HG02588 (cell line): Measurements from ENCODE around the gene ZNF443.
"Not testable (repeated sequence)": the region's sequence is repeated elsewhere in the genome, so short reads cannot be mapped to it uniquely, and the experiment has no call there.

Experiments
- ATAC-seq: cut with Tn5 transposase; IDR thresholded peaks from one replicate; pipeline ENCODE4 v1.9.1; 2021; ENCODE audit warnings: mild to moderate bottlenecking, moderate library complexity; ENCODE audit not compliant: unreplicated experiment

The ZNF443 gene

DNA sequence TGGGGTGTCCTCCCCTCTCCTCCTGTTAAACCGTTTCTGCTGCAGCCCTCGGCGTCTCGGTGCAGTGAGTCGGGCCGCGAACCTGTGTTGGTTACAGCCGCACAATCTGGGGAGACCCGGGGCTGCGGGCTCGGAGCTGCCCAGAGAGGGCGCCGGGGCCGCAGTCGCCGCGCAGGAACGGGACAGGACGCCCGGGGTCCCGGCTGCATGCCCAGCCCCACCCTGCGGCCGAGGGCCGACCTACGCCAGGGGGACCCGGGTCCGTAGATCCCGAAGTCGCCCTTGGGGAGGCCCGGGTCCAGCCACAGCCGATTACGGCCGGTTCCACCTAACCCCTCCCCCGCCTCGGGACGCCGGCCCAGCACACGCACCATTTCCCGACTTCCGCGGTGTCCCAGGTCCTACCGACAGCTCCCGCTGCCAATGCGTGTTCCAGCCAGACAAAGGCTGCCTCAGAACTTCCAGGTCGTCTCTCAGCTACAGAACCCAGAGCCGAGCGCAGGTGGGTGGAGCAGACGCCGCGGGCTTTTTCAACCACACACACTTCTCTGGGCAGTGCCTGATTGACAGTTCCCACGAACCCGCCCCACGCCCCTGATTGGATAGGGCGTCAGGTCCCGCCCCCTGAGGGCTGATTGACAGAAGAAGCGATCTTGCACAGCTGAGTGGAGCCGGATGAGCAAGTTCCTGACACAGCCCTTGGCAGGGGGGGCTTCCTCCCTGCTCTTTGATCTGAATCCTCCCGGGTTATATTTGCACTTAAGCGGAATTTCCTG is at the start of gene ZNF443:
Gene ZNF443, minus strand, starts transcription at position 481 of the 776 bp plus-strand sequence. Its CDS starts 107 bp downstream, at position 374.
- peak; percentile 93 for ATAC-seq

DNA sequence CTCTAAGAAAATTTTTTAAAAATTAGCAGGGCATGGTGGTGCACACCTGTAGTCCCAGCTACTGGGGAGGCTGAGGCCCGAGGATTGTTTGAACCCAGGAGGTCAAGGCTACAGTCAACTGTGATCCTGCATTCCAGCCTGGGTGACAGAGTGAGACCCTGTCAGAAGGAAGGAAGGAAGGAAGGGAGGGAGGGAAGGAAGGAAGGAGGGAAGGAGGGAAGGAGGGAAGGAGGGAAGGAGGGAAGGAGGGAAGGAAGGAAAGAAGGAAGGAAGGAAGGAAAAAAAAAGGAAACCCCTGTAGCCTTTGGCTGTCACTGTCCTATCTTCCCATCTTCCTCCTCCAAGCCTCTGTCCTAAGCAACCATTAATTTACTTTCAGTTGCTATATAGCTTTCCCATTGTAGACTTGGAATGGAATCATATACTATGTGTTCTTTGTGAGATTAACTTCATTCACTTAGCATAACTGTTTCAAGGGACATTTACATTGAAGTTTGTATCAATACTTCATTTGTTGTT is 45.5 kb upstream of the ZNF443 start:
- not testable (repeated sequence) for ATAC-seq

DNA sequence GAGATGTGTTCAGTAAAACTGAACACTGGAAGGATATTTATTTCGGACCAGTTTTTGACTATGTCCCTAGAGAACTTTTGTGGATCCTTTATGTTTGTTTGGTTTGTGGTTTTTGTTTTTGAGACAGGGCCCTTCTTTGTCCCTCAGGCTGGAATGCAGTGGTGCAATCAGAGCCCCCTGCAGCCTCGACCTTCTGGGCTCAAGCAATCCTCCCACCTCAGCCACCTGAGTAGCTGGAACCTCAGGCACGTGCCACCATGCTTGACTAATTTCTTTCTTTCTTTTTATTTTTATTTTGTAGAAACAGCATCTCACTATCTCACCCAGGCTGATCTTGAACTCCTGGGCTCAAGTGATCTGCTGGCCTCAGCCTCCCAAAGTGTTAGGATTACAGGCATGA is 44.8 kb upstream of the ZNF443 start:
- ATAC-seq, result no peak

DNA sequence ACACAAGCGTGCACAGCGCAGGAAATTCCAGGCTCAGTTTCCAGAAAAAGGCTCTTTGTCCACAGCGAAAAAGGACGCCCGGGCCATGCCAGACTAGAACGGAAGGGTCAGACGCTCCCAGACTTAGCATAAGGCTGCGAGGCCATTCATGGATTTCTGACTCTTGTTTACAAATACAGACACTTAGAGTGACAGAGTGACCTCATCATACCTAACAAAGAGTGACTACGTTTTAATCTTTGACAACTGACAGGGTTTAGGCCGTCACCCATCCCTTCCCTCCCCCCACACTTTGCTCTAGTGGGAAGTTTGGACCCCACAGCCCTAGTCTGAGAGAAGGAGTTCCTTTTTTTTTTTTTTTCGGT is 44.2 kb upstream of the ZNF443 start:
- no peak for ATAC-seq

DNA sequence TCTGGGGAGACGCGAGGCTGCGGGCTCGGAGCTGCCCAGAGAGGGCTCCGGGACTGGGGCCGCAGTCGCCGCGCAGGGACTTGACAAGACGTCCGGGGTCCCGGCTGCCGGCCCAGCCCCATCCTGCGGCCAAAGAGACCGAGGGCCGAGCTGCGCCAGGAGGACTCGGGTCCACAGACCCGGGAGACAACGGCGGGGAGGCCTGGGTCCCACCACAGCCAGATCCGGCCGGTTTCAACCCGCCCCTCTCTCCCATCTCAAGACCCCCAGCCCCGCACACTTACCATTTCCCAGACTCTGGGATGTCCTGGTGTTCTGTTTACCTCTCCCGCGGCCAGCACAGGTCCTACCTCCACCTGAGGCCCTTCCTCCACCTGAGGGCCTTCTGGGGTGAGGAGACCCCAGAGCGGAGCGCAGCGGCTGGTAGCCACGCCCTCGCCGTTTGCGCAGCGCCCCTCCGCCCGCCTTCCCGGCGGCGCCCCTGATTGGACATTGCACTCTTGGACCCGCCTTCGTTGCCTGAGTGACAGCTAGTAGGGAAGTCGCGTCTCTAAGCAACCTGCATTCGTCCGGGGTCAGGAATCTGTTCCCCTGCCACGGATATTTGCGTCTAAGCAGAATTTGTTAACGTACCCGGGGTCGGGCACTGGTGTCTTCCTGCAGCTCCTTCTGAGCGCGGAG is 43.7 kb upstream of the ZNF443 start, which contains the start of gene ZNF709:
Gene ZNF709, minus strand, starts transcription at position 446 of the 681 bp plus-strand sequence. Its CDS starts 159 bp downstream, at position 287.
- ATAC-seq, result peak; percentile 93

DNA sequence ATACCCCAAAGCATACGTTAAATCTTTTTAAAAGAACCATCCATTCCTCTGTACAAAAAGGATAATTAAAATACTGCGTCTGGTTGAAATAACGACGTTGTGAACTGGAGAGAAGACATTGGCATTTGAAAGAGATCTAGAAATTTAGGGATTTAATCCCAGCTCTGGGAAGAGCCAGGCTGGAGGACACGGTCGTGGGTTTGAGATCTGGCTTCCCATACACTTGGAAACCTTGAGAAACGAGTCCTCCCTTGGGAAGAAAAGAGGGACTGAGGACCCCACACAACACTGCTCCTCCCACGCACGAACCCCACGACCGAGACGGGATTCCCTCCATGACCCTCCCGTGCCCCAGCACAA is 43.2 kb upstream of the ZNF443 start:
- no peak for ATAC-seq

DNA sequence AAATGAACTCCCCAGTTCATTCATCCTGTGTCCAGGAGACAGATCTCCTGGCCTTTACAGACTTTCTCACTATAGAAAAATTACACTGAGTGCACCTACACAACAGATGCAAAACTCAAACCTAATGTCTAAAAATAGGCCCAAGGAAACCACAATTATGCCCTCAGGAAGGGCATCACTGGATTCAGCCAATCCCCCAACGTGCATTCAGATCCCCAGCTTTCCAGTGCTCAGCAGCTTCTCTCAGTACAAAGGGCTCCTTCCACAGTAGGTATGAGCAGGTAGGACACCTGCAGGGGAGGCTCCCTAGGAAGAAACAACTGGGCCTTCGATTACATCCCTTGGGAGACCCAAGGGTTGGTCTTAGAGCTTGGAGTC is 41.7 kb upstream of the ZNF443 start:
- no peak for ATAC-seq

DNA sequence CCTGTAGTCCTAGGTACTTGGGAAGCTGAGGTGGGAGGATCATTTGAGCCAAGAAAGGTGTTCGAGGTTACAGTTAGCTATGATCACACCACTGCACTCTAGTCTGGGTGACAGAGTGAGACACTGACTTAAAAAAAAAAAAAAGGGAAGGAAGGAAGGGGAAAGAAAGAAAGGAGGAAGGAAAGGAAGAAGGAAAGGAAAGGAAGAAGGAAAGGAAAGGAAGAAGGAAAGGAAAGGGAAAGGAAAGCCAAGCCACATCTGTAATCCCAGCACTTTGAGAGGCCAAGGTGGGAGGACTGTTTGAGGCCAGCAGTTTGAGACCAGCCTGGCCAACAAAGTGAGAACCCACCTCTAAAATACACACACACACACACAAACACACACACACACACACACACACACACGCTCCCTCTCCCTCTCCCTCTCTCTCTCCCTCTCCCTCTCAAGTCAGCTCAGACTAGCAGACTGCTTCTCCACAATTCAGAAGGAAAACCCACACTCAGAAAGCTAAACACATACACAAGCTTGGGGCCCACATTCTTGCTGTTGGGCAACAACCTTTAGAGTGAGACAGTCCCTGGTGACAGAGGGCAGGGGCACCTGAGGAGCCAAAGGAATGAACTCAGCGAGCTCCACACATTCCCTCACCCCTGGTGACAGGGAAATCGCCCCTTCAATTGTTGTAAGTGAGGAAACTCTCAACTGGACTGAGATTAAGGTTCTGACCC is 41.1 kb upstream of the ZNF443 start:
- no peak for ATAC-seq

DNA sequence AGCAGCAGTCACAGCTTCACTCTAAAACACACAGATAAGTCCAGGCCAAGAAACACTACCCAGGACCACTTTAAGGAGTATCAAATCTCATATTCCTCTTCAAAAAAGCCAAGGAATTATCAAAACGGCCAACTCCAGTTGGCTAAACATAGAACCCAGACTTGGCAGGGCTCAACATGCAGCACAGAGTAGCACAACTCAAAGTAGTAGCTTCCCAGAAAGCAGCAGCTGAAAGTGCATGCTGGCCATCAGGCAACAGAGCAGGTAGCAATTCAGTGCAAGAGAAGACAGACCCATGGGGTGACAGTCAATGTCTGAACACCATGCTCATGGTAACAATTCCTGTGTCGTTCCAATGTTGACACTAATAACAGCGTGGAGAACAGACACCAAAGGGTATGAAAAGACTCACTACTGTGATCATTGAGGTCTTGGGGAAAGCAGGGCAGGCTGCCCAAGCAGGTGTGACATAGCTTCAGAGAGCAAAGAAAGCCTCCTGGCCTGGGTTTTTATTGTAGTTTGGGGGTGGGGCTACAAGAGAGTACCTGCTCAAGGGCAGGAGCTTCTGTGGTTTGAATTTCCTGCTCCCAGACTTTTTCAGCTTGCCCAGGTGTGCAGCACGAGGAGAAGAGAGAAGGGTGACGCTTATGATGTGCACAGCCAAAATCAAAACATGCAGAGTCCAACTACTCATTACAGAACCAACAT is 37.6 kb upstream of the ZNF443 start:
- no peak for ATAC-seq

DNA sequence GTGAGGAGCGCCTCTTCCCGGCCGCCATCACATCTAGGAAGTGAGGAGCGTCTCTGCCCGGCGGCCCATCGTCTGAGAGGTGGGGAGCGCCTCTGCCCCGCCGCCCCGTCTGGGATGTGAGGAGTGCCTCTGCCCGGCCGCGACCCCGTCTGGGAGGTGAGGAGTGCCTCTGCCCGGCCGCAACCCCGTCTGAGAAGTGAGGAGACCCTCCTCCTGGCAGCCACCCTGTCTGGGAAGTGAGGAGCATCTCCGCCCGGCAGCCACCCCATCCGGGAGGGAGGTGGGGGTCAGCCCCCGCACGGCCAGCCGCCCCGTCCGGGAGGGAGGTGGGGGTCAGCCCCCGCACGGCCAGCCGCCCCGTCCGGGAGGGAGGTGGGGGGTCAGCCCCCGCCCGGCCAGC is 26.8 kb upstream of the ZNF443 start:
- ATAC-seq, result not testable (repeated sequence)

DNA sequence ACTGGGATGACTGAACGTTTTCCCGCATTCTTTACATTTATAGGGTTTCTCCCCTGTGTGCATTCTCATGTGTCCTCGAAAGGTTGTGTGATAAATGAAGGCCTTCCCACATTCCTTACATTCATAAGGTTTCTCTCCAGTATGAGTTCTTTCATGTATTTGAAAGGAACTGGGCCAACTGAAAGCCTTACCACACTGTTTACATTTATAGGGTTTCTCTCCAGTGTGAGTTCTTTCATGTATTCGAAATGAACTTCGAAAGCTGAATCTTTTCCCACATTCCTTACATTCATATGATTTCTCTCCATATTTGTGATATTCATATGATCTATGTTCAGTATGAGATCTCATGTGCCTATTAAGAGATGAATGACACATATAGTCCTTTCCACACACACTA is 24.4 kb upstream of the ZNF443 start:
- ATAC-seq, result no peak

DNA sequence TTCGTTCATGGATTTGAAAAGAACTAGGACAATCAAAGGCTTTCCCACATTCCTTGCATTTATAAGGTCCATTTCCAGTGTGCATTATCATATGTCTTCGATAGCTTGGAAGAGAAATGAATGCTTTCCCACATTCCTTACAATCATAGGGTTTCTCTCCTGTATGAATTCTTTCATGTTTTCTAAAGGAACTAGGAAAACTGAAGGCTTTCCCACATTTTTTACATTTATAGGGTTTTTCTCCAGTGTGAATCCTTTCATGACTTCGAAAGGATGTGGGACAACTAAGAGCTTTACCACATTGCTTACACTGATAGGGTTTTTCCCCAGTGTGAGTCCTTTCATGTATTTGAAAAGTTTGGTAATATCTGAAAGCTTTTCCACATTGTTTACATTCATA is 23.9 kb upstream of the ZNF443 start:
- ATAC-seq, result no peak

DNA sequence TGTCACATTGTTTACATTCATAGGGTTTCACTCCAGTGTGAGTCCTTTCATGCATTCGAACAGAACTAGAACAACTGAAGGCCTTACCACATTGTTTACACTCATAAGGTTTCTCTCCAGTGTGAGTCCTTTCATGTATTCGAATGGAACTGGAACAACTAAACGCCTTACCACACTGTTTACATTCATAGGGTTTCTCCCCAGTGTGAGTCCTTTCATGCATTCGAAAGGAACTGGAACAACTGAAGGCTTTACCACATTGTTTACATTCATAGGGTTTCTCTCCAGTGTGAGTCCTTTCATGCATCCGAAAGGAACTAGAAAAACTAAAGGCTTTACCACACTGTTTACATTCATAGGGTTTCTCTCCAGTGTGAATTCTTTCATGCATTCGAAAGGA is 23.3 kb upstream of the ZNF443 start:
- not testable (repeated sequence) for ATAC-seq

DNA sequence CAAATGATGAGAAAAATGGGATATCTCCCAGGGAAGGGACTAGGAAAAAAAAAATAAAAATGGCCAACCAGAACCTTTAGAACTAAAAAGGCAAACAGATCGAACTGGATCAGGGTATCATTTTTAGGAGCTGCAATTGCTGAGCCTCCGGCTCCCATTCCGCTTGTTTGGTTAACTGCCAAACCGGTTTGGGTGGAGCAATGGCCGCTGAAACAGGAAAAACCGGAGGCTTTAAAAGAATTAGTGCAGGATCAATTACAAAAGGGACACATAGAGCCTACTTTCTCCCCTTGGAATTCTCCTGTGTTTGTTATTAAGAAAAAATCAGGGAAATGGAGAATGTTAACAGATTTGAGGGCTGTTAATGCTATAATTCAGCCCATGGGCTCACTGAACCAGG is 12.7 kb upstream of the ZNF443 start:
- no peak for ATAC-seq

DNA sequence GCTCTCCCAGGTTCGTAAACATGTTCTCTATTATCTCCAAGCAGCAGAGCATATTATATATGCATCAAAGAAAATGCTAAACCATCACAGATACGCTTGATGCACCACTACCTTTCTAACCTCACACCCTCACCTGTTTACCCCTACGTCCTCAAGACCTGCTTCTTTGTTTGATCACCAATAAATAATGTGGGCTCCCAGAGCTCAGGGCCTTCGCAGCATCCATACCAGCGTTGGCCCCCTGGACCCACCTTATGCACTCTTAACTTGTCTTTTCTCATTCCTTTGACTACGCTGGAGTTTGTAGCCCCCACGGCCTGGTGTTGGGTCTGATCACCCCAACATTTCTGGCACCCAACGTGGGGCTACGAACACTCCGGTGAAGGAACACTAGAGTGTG is 10.0 kb upstream of the ZNF443 start:
- ATAC-seq, result no peak

DNA sequence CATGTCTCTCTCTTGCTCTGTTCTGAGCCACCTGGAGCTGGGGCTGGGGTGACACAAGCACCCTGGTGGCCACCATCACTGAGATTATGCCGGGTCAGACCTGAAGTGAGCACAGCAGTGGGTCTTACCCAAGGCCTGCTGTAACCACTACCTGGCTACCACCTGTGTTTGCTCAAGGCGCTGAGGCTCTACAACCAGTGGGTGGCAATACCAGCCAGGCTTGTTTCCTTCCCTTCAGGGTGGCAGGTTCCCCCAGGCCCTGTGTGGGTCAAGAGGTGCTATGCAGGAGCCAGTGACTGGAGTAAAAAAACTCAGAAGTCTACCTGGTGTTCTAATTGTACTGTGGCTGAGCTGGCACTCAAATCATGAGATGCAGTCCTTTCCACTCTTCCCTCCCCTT is 8.0 kb upstream of the ZNF443 start:
- ATAC-seq, result no peak

DNA sequence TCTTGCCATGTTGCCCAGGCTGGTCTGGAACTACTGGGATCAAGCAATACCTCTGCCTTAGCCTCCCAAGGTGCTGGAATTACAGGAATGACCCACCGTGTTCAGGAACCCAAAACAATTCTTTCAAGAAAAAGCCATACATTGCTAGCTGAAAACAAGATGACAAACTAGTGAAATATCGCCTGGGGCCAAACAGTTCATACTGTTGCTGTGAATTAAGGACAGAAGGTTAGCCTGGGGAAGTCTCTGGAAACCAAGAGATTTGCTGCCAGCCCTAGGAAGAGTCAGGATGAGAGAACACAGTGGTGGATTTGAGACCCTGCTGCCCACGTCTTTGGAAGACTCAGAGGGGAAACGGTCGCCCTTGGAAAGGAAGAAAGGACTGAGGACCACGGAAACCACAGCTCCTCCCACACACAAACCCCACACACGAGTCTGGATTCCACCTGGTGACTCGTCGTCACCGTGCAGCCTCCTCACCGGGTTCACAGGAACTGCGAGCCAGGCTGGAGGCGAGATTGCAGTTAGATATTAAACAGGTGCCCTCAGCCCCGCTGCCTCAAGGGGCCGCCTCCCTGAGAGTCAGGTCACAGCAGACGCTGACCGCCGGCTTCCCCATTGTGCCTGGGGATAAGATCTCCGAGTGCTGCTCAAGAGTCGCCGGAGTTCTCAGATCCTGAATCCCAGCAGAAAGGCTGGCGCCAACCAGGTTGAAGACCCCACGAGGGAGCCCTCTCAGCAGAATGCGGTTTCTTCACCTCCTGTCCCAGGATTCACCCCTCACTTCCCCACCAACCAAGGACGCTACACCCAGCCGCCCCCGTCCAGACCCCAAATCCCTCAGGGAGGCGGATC is 908 bp downstream of the ZNF443 start:
- ATAC-seq, result peak; percentile 22

DNA sequence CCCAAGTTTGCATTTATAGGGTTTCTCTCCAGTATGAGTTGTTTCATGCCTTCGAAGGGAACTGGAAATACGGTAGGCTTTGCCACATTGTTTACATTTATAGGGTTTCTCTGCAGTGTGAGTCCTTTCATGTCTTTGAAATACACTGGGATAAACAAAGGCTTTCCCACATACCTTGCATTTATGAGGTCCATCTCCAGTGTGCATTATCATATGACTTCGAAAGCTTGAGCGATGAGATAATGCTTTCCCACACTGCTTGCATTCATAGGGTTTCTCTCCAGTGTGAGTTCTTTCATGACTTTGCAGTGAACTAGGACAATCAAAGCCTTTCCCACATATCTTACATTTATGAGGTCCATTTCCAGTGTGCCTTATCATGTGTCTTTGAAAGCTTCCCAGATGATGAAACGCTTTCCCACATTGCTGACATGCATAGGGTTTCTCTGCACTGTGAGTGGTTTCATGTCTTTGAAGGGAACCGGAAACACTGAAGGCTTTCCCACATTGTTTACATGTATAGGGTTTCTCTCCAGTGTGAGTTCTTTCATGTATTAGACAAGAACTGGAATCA is 10.0 kb downstream of the ZNF443 start:
- not testable (repeated sequence) for ATAC-seq

DNA sequence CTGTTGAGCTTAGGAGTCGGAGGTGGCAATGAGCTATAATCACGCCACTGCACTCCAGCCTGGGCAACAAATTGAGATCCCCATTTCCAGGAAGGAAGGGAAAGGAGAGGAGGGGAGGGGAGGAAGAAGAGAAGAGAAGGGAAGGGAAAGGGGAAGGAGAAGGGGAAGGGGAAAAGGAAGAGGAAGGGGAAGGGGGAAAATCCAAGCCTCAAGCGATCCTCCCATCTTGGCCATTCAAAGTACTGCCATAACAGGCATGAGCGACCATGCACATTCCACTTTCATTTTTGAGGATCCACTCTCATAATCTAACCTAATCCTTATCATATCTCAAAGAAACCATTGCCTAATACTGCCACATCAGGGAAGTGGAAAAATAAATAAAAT is 14.9 kb downstream of the ZNF443 start:
- no peak for ATAC-seq
